HG03521 (cell line): ENCODE measurements around the gene STK16.
A peak's percentile ranks its signal among the peaks of the same experiment; 100 is the strongest.

Experiments
- ATAC-seq: cut with Tn5 transposase; IDR thresholded peaks from one replicate; pipeline ENCODE4 v1.9.1; 2021; ENCODE audit warnings: mild to moderate bottlenecking, moderate library complexity; ENCODE audit not compliant: unreplicated experiment

The STK16 gene

DNA sequence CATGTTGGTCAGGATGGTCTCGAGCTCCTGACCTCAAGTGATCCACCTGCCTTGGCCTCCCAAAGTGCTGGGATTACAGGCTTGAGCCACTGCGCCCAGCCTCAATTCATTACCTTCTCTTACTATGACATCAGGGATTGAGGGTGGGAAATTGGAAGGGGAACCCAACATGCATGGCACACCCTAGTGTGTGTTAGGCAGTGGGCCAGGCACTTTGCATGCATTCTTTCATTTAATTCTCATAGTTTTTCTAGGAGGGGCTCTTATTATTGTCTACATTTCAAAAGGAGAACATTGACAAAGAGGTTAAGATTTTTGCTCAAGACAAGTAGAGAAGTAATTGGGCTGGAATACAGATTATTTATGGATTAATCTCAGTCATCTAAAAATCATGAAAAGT lies 23.0 kb downstream of the STK16 start:
- no peak for ATAC-seq

GRCh38 chr2:219269362-219270054 lies 24.2 kb downstream of the STK16 start:
- ATAC-seq = no peak

GRCh38 chr2:219270055-219270372 lies 24.7 kb downstream of the STK16 start:
- ATAC-seq = no peak

DNA sequence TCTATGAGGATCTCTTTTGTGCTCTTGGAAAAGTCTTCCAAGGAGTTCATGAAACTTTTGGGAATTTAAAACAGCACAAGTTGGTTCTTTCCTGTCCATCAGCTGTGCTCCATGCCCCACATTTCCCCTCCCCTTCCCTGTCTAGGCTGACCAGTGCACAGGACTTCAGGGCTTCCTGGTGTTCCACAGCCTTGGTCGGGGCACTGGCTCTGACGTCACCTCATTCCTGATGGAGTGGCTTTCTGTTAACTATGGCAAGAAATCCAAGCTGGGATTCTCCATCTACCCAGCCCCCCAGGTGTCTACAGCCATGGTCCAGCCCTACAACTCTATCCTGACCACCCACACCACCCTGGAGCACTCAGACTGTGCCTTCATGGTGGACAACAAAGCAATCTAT lies 25.7 kb downstream of the STK16 start:
- no peak for ATAC-seq

GRCh38 chr2:219272356-219272755 lies 27.1 kb downstream of the STK16 start:
- no peak for ATAC-seq

DNA sequence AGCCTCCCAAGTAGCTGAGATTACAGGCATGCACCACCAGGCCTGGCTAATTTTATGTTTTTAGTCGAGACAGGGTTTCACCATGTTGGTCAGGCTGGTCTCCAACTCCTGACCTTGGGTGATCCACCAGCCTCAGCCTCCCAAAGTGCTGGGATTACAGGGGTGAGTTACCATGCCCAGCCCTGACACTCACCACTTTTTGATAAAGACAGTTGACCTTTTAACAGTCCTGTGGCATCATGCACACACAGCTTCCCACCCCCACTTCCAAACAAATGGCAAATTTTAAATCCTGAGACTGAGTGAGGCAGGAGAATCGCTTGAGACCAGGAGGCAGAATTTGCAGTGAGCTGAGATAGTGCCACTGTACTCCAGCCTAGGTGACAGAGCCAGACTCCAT lies 27.7 kb downstream of the STK16 start:
- no peak for ATAC-seq

GRCh38 chr2:219273937-219274336 lies 28.7 kb downstream of the STK16 start:
- no peak for ATAC-seq

DNA sequence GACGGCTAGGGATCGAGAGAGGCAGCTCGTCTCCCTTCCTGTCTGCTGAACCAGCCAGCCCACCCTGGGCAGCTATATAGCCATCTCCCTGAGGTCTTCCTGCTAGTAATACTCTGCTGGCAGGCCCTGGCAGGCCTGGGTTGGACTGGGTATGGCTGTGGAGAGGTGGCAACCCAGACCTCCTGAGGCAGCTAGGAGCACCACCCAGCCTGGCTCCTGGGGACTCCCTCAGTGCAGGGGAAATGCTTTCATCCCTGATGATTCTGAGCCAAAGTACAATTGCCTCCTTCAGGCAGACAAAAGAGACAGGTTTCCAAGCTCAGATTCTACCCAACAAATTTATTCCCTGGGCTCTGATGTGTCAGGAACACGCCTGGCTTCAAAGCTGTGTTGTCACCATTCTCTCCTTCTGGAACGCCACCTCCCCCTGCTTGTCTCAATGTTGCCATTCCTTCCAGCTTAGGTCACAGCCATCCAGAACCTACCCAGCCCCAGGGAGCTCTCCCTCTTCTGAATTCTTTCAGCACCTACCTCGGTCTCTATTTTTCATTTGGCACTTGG lies 29.2 kb downstream of the STK16 start:
- ATAC-seq = no peak

- ATAC-seq = peak; percentile 24
These were observed 32.7 kb downstream of the STK16 start for GRCh38 chr2:219277703-219278654.

DNA sequence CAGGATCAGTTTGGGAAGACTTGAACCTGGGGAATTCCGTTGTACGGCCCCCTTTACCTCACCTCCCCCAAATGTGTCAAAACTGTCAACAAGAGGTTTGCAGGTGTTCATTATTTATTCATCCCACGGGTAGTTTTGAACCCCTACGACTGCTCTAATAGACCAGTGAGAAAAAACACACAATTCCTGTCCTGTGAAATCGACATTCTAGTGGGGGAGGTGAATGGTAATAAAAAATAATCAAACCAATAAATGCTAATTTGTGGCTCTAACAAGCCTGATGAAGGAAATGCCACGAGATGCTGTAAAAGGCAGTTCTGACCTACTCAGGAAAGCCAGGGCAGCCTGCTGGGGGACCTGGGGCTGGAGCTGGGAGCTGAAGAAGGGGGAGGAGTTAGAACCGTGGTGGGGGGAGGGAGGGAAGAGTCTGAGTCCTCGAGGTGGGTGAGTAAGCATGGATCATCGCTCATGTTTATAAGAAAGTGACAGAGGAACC lies 33.4 kb downstream of the STK16 start:
- no peak for ATAC-seq

- ATAC-seq = peak; percentile 86
These were observed 34.1 kb downstream of the STK16 start, which contains the start of gene DNAJB2 for GRCh38 chr2:219279151-219279915. TSS of gene DNAJB2 (plus strand) at chr2:219279366. CDS start at chr2:219279834, 468 bp downstream.

GRCh38 chr2:219279916-219280516 lies 34.7 kb downstream of the STK16 start:
- ATAC-seq = no peak

- no peak for ATAC-seq
These were observed 35.4 kb downstream of the STK16 start for GRCh38 chr2:219280651-219281050.

- no peak for ATAC-seq
These were observed 36.3 kb downstream of the STK16 start for GRCh38 chr2:219281588-219281987.

GRCh38 chr2:219282375-219282774 lies 37.1 kb downstream of the STK16 start:
- ATAC-seq = no peak

DNA sequence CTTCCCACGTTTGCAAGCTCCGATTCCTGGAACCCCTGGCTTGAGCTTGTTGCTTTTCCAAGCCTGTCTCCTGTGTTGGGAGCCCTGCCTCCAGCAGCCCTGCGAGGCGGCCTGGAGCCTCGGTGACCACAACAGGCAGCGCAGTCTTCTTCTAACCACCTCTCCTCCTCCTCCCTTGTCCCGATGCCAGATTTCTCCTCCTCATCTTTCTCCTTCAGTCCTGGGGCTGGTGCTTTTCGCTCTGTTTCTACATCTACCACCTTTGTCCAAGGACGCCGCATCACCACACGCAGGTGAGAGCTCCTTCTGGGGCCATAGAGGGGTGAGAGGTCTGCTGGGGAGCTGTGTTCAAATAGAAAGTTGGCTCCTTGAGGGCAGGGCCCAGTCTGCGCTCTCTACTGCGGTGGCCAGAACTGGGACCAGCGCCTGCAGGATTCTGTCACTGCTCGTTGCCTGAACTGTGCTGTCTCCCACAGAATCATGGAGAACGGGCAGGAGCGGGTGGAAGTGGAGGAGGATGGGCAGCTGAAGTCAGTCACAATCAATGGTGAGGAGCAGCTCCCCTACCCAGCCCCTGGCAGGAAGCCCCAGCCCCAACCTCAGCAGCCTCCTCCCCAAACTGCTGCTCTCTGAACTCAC lies 37.8 kb downstream of the STK16 start:
- ATAC-seq = no peak

GRCh38 chr2:219284501-219285372 lies 39.5 kb downstream of the STK16 start:
- ATAC-seq = no peak

GRCh38 chr2:219285373-219285735 lies 40.1 kb downstream of the STK16 start:
- no peak for ATAC-seq

DNA sequence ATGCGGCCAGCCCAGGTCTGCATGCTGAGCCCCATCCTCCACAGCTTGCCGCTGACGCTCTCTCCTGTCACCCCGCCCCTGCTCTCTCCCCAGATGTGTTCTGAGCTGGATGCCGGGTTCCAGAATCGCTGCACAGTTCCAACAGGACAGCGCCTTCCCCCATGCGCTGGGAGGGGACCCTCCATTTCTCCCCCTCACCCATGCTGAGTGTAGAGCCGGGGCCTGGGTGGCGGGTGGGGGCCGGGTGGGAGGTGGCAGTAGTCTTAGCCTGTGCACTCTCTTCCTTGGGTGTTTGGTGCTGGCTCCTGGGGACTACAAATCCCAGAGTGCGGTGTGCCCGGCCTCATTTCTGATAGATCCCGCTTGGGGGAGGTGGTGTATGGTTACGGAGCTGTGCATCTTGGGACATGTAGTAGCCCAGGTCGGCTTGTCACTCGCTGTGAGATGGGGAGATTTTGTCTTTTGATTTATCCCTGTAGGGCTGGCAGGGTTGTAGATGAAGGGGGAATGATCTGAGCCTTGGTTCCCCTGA lies 40.7 kb downstream of the STK16 start:
- no peak for ATAC-seq
